Ishikawa (cell line): ENCODE measurements around the gene EPHB1.

Source experiments
- CREB1 ChIP-seq: IDR thresholded peaks from 2 replicates; pipeline ENCODE4 v1.6.1; 2012; ENCODE audit warnings: low read depth
- EP300 ChIP-seq: IDR thresholded peaks from 2 replicates; pipeline ENCODE4 v1.6.1; 2012; ENCODE audit warnings: borderline replicate concordance
- RAD21 ChIP-seq: IDR thresholded peaks from 2 replicates; pipeline ENCODE4 v1.6.1; 2012; ENCODE audit warnings: low read depth
- TF ChIP-seq, protein P1 (sequence below): IDR thresholded peaks from 2 replicates; pipeline ENCODE4 v1.6.1; 2012; ENCODE audit warnings: low read depth, mild to moderate bottlenecking

- TF ChIP-seq EP300: no peak
- no peak for TF ChIP-seq CREB1
- TF ChIP-seq, protein P1, sequence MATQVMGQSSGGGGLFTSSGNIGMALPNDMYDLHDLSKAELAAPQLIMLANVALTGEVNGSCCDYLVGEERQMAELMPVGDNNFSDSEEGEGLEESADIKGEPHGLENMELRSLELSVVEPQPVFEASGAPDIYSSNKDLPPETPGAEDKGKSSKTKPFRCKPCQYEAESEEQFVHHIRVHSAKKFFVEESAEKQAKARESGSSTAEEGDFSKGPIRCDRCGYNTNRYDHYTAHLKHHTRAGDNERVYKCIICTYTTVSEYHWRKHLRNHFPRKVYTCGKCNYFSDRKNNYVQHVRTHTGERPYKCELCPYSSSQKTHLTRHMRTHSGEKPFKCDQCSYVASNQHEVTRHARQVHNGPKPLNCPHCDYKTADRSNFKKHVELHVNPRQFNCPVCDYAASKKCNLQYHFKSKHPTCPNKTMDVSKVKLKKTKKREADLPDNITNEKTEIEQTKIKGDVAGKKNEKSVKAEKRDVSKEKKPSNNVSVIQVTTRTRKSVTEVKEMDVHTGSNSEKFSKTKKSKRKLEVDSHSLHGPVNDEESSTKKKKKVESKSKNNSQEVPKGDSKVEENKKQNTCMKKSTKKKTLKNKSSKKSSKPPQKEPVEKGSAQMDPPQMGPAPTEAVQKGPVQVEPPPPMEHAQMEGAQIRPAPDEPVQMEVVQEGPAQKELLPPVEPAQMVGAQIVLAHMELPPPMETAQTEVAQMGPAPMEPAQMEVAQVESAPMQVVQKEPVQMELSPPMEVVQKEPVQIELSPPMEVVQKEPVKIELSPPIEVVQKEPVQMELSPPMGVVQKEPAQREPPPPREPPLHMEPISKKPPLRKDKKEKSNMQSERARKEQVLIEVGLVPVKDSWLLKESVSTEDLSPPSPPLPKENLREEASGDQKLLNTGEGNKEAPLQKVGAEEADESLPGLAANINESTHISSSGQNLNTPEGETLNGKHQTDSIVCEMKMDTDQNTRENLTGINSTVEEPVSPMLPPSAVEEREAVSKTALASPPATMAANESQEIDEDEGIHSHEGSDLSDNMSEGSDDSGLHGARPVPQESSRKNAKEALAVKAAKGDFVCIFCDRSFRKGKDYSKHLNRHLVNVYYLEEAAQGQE: no peak
- no peak for TF ChIP-seq RAD21
These were observed 262.9 kb downstream of the EPHB1 start for GRCh38 chr3:135057996-135058395.
